Neural cell (in vitro differentiated cells): Measurements from ENCODE around the gene ALG3. TPM values are rescaled to one million over a fixed set of nuclear protein-coding genes. Genes with fewer than 3 reads are reported as not detected.

Source experiments
- H2AFZ ChIP-seq: fragments of 200-600, 300-800 bp; sonication (generic), shearing (Covaris generic); 2 replicates; pipeline ENCODE4 v1.6.0; 2014; ENCODE audit warnings: low read depth, mild to moderate bottlenecking, antibody characterized with exemption, low read length, moderate library complexity
- H3F3A ChIP-seq: fragments of 200-600 bp; shearing (Covaris generic); 2 replicates; pipeline ENCODE4 v1.6.1; 2016; ENCODE audit warnings: mild to moderate bottlenecking, moderate library complexity, mixed read lengths, antibody characterized with exemption, low read length; ENCODE audit not compliant: insufficient read depth, poor library complexity, severe bottlenecking
- H3K27ac ChIP-seq: fragments of 200-600, 300-800 bp; sonication (generic), shearing (Covaris generic); 2 replicates; pipeline ENCODE4 v1.5.1; 2014; ENCODE audit warnings: mild to moderate bottlenecking, low read length, moderate library complexity
- H3K27me3 ChIP-seq: fragments of 300-800, 200-600 bp; sonication (generic), shearing (Covaris generic); 2 replicates; pipeline ENCODE4 v1.6.0; 2014; ENCODE audit warnings: mild to moderate bottlenecking, low read depth, low read length, moderate library complexity; ENCODE audit not compliant: insufficient read depth
- H3K36me3 ChIP-seq: fragments of 300-800, 200-600 bp; sonication (generic), shearing (Covaris generic); 2 replicates; pipeline ENCODE4 v1.5.1; 2014; ENCODE audit warnings: mild to moderate bottlenecking, antibody characterized with exemption, low read length, moderate library complexity; ENCODE audit not compliant: insufficient read depth
- H3K4me2 ChIP-seq: fragments of 300-800, 200-600 bp; sonication (generic), shearing (Covaris generic); 2 replicates; pipeline ENCODE4 v1.6.0; 2014; ENCODE audit warnings: mild to moderate bottlenecking, low read length
- H3K4me3 ChIP-seq: fragments of 300-800, 200-600 bp; sonication (generic), shearing (Covaris generic); 2 replicates; pipeline ENCODE4 v1.5.1; 2014; ENCODE audit warnings: mild to moderate bottlenecking, low read length, moderate library complexity
- H3K79me2 ChIP-seq: fragments of 200-600 bp; shearing (Covaris generic); replicated peaks from 2 replicates; pipeline ENCODE4 v1.6.0; 2014; ENCODE audit warnings: mild to moderate bottlenecking, low read length, moderate library complexity; ENCODE audit not compliant: insufficient read depth
- H3K9ac ChIP-seq: fragments of 300-800, 200-600 bp; sonication (generic), shearing (Covaris generic); 2 replicates; pipeline ENCODE4 v1.6.1; 2016; ENCODE audit warnings: mild to moderate bottlenecking, low read length, mixed read lengths
- H3K9me2 ChIP-seq: fragments of 200-600 bp; shearing (Covaris generic); 2 replicates; pipeline ENCODE4 v1.6.1; 2016; ENCODE audit warnings: mild to moderate bottlenecking, low read length, mixed read lengths; ENCODE audit not compliant: insufficient read depth
- H3K9me3 ChIP-seq: fragments of 200-600, 300-800 bp; sonication (generic), shearing (Covaris generic); 2 replicates; pipeline ENCODE4 v1.6.1; 2016; ENCODE audit warnings: mild to moderate bottlenecking, mixed run types, low read length, moderate library complexity, mixed read lengths
- H4K20me1 ChIP-seq: fragments of 200-600 bp; shearing (Covaris generic); 2 replicates; pipeline ENCODE4 v1.6.1; 2016; ENCODE audit warnings: mild to moderate bottlenecking, mixed run types; ENCODE audit not compliant: insufficient read depth
- CTCF ChIP-seq: fragments of 450-650 bp; IDR thresholded peaks from 2 replicates; pipeline ENCODE4 v1.5.1; 2014; ENCODE audit warnings: antibody characterized with exemption, mild to moderate bottlenecking, moderate library complexity; ENCODE audit not compliant: poor library complexity, severe bottlenecking
- EP300 ChIP-seq: fragments of 450-650 bp; conservative IDR thresholded peaks from 2 replicates; pipeline ENCODE4 v1.6.1; 2014; ENCODE audit warnings: antibody characterized with exemption, mild to moderate bottlenecking, moderate library complexity; ENCODE audit not compliant: poor library complexity, severe bottlenecking
- EZH2 ChIP-seq: fragments of 200-600, 300-800 bp; shearing (Covaris generic), sonication (generic); IDR thresholded peaks from 2 replicates; pipeline ENCODE4 v1.6.1; 2014; ENCODE audit warnings: antibody characterized with exemption, low read length, borderline replicate concordance, mild to moderate bottlenecking; ENCODE audit not compliant: insufficient read depth, poor library complexity, severe bottlenecking
- MXI1 ChIP-seq: fragments of 450-650 bp; conservative IDR thresholded peaks from 2 replicates; pipeline ENCODE4 v1.6.1; 2014; ENCODE audit warnings: antibody characterized with exemption, mild to moderate bottlenecking; ENCODE audit not compliant: poor library complexity, severe bottlenecking
- POLR2AphosphoS5 ChIP-seq: IDR thresholded peaks from 2 replicates; pipeline ENCODE4 v1.6.1; 2012
- RAD21 ChIP-seq: fragments of 450-650 bp; conservative IDR thresholded peaks from 2 replicates; pipeline ENCODE4 v1.6.1; 2014; ENCODE audit warnings: antibody characterized with exemption, mild to moderate bottlenecking, moderate library complexity
- REST ChIP-seq: IDR thresholded peaks from 2 replicates; pipeline ENCODE4 v1.6.1; 2012; ENCODE audit warnings: borderline replicate concordance
- SMC3 ChIP-seq: fragments of 450-650 bp; conservative IDR thresholded peaks from 2 replicates; pipeline ENCODE4 v1.6.1; 2014; ENCODE audit warnings: antibody characterized with exemption, mild to moderate bottlenecking, moderate library complexity; ENCODE audit not compliant: poor library complexity
- TAF1 ChIP-seq: IDR thresholded peaks from 2 replicates; pipeline ENCODE4 v1.6.1; 2012; ENCODE audit warnings: low read depth
- polyA plus RNA-seq: library from polyadenylated mRNA; depleted of rRNA; stranded (reverse); fragments of >200 nt; gene quantifications from 2 replicates; pipeline ENCODE4 v1.2.3, GENCODE V29; 2014

Gene ALG3
- polyA plus RNA-seq, 1 donor from 2014 or later = 13.5 TPM

GRCh38 chr3:184211718-184212117, 37.0 kb downstream of the ALG3 start:
- Histone ChIP-seq H4K20me1 (no peaks in the 10 kb centered on the region), H3K9ac (no peak overlapping the region), H3F3A (no peaks in the 10 kb centered on the region), H3K27me3 (no peaks in the 10 kb centered on the region), H3K27ac (no peak overlapping the region), H3K9me3 (no peaks in the 10 kb centered on the region), H3K4me3 (no peak overlapping the region), H3K9me2 (no peaks in the 10 kb centered on the region), H3K36me3 (no peaks in the 10 kb centered on the region), H3K79me2 (no peaks in the 10 kb centered on the region), H3K4me2 (no peak overlapping the region), H2AFZ (no peak overlapping the region)
- no peak for TF ChIP-seq TAF1

GRCh38 chr3:184211297-184211696, 37.5 kb downstream of the ALG3 start:
- Histone ChIP-seq H3K4me2 (no peak overlapping the region), H3K9ac (no peak overlapping the region), H3K4me3 (no peak overlapping the region), H3K9me2 (no peaks in the 10 kb centered on the region), H3K27me3 (no peaks in the 10 kb centered on the region), H3F3A (no peaks in the 10 kb centered on the region), H4K20me1 (no peaks in the 10 kb centered on the region), H3K9me3 (no peaks in the 10 kb centered on the region), H2AFZ (no peak overlapping the region), H3K27ac (no peak overlapping the region), H3K79me2 (no peaks in the 10 kb centered on the region), H3K36me3 (no peaks in the 10 kb centered on the region)
- TF ChIP-seq RAD21 = no peak
- no peak for TF ChIP-seq TAF1
- TF ChIP-seq MXI1 = no peak
- no peak for TF ChIP-seq SMC3
- no peak for TF ChIP-seq EP300
- TF ChIP-seq CTCF = no peak
- no peak for TF ChIP-seq REST
- no peak for TF ChIP-seq POLR2AphosphoS5
- TF ChIP-seq EZH2 = no peak
